Measurements from ENCODE around the gene WIPF2.

WIPF2 gene

GRCh38 chr17:40312131-40312731 lies 93.1 kb downstream of the WIPF2 start:
- H3K4me3 ChIP-seq (ENCODE audit: low read depth, low read length), result no peak overlapping the region
- no peak for DNase-seq (ENCODE audit: low read depth)
- no peak for TF ChIP-seq CTCF (conservative IDR thresholded peaks at IDR 0.05; ENCODE audit: low read depth, low read length)

GRCh38 chr17:40312893-40313667 lies 94.0 kb downstream of the WIPF2 start:
- no peak for TF ChIP-seq CTCF (conservative IDR thresholded peaks at IDR 0.05; ENCODE audit: low read depth, low read length)
- no peak for DNase-seq (ENCODE audit: low read depth)
- no peak overlapping the region for H3K4me3 ChIP-seq (ENCODE audit: low read depth, low read length)

GRCh38 chr17:40313668-40314583 lies 94.8 kb downstream of the WIPF2 start:
- no peak overlapping the region for H3K4me3 ChIP-seq (ENCODE audit: low read depth, low read length)
- DNase-seq (ENCODE audit: low read depth), result no peak
- no peak for TF ChIP-seq CTCF (conservative IDR thresholded peaks at IDR 0.05; ENCODE audit: low read depth, low read length)

- TF ChIP-seq CTCF (conservative IDR thresholded peaks at IDR 0.05; ENCODE audit: low read depth, low read length), result no peak
- H3K4me3 ChIP-seq (ENCODE audit: low read depth, low read length), result no peak overlapping the region
- DNase-seq (ENCODE audit: low read depth), result peak; percentile 70
Observed at GRCh38 chr17:40314584-40314956, 95.5 kb downstream of the WIPF2 start.

GRCh38 chr17:40315206-40315605 lies 96.1 kb downstream of the WIPF2 start:
- H3K4me3 ChIP-seq (ENCODE audit: low read depth, low read length), result no peak overlapping the region
- DNase-seq (ENCODE audit: low read depth), result no peak
- no peak for TF ChIP-seq CTCF (conservative IDR thresholded peaks at IDR 0.05; ENCODE audit: low read depth, low read length)

GRCh38 chr17:40315678-40316570 lies 96.8 kb downstream of the WIPF2 start:
- H3K4me3 ChIP-seq (ENCODE audit: low read depth, low read length), result peak overlapping the region; percentile 8
- DNase-seq (ENCODE audit: low read depth), result no peak

More at GRCh38 chr17:40315678-40316570, 96.8 kb downstream of the WIPF2 start:
- TF ChIP-seq CTCF (conservative IDR thresholded peaks at IDR 0.05; ENCODE audit: low read depth, low read length), result no peak
